SKM-1 treated with dmso at 0.1 percent for 144 hours (cell line): Measurements from ENCODE around the gene INPP5A.

ENCODE experiments used
- DNase-seq: peaks from one replicate; lab custom pipeline; 2025; ENCODE audit not compliant: unreplicated experiment; lab: John Stamatoyannopoulos, UW

The INPP5A gene

GRCh38 chr10:132776186-132776585 lies 238.6 kb downstream of the INPP5A start:
- DNase-seq = no peak

- no peak for DNase-seq
Observed at GRCh38 chr10:132776821-132777220, 239.2 kb downstream of the INPP5A start.

GRCh38 chr10:132777441-132777840 lies 239.9 kb downstream of the INPP5A start:
- DNase-seq = no peak

- no peak for DNase-seq
Observed at GRCh38 chr10:132779549-132780294, 242.1 kb downstream of the INPP5A start.

- no peak for DNase-seq
Observed at GRCh38 chr10:132780356-132780755, 242.8 kb downstream of the INPP5A start.

GRCh38 chr10:132781556-132781955 lies 244.0 kb downstream of the INPP5A start:
- DNase-seq = no peak

- DNase-seq = no peak
Observed at GRCh38 chr10:132783165-132783939, 245.8 kb downstream of the INPP5A start.

- DNase-seq = no peak
Observed at GRCh38 chr10:132783940-132784865, 246.6 kb downstream of the INPP5A start.

GRCh38 chr10:132784866-132785722 lies 247.5 kb downstream of the INPP5A start:
- DNase-seq = no peak

GRCh38 chr10:132785723-132786475 lies 248.3 kb downstream of the INPP5A start, which contains the start of gene NKX6-2:
Gene NKX6-2, minus strand, starts transcription at chr10:132786147. Its CDS starts 199 bp downstream, at chr10:132785948.
- DNase-seq = no peak

- no peak for DNase-seq
Observed at GRCh38 chr10:132786476-132786883, 248.9 kb downstream of the INPP5A start.

GRCh38 chr10:132786884-132787494 lies 249.4 kb downstream of the INPP5A start:
- no peak for DNase-seq

- DNase-seq = no peak
Observed at GRCh38 chr10:132787495-132788179, 250.1 kb downstream of the INPP5A start.

- no peak for DNase-seq
Observed at GRCh38 chr10:132788180-132788830, 250.7 kb downstream of the INPP5A start.

GRCh38 chr10:132788831-132789219 lies 251.2 kb downstream of the INPP5A start:
- no peak for DNase-seq

GRCh38 chr10:132789659-132790148 lies 252.1 kb downstream of the INPP5A start:
- no peak for DNase-seq

GRCh38 chr10:132790470-132790869 lies 252.9 kb downstream of the INPP5A start:
- DNase-seq = no peak
